GM18502 (cell line): ENCODE data around the gene MRPL52.

Experiments
- ATAC-seq: cut with Tn5 transposase; IDR thresholded peaks from one replicate; pipeline ENCODE4 v1.9.1; 2021; ENCODE audit warnings: mild to moderate bottlenecking; ENCODE audit not compliant: unreplicated experiment, poor library complexity

The MRPL52 gene

DNA sequence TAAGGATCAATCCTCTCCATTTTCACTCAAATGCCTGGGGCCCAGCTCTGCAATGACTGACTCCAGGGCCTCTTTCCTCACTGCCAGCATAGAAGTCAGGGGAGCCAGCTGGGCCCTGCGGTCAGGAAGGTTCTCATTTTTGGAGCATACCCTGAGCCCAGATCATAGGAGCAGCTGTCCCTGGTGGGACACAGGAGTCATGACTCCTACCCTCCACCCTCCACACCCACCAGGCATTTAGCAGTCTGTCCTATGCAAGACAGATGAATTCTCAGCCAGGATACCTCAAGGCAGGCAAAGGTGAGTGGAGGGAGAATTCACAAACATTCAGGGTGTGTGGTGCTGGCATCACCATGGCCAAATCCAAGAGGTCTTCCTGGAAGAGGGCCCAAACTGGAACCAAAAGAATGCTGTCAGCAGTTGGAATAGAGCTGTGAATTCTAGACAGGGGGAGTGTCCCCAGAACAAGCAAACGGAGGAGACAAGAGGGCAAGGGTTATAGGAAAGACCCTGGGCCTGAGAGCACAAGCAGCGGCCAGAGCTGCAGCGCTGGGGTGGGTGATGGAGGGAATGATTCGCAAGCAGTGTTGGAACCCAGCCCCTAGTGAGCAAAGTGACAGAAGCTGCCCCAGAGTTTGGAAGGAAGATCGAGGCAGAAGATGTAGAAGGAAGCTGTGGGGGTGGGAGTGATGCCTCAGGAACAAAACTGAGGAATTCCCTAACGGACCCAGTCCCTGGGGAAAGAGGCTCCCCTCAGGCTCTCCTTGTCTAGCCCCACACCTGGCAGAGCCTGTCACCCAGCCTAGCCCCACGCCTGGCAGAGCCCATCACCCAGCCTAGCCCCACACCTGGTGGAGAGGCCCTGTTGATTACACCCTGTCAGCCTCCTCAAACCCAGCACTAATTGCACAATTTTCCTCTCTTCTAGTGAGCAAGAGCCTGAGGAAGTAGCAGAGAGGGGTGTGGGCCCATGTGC, 48.9 kb downstream of the MRPL52 start:
- ATAC-seq = no peak

DNA sequence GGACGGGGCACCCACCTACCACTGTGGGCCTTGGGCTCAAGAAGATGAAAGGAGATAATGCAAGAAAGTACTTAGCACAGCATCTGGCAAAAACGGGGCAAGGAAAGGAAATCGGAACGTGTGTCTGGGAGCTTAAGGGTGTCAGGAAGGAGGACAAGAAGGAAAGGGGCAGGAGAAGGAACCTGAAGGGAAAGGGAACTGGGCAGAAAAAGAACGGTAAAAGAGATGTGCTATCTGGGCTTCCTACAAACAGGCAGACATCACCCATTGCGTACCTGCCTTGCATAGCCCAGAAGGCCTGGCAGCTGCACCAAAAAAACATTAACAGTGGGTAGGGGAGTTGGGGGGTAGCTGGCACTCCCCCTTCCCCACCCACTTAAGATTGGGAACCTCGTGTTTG, 52.4 kb downstream of the MRPL52 start:
- no peak for ATAC-seq

DNA sequence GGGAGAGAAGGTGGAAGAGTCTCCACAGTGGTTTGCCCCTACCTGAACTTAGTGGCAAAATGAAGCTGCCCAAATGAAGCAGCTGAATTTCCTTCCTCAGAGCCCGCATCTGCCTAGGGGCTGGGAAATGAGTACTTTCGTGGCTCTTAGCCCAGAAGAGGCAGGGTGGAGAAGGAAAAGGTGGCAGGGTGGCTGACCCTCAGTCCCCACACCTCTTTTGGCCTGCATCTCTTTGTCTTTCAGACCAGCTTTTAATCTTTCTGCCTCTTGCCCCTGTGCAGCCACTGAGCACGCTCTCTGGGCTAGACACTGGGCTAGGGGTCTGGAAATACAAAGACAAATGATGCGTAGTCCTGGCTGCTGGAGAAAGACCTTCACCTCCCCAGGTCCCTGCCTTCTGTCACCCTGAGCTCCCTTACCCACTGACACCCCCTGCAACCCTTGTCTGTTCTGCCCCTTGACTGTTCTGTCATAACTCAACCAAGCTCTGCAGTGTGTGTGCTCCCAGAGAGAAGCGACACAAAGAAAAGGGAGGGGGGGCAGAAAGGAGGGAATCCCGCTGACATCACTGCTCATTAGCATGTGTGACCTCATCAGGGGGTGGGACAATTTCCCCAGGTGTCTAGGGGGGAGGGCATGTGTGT, 53.0 kb downstream of the MRPL52 start:
- no peak for ATAC-seq

DNA sequence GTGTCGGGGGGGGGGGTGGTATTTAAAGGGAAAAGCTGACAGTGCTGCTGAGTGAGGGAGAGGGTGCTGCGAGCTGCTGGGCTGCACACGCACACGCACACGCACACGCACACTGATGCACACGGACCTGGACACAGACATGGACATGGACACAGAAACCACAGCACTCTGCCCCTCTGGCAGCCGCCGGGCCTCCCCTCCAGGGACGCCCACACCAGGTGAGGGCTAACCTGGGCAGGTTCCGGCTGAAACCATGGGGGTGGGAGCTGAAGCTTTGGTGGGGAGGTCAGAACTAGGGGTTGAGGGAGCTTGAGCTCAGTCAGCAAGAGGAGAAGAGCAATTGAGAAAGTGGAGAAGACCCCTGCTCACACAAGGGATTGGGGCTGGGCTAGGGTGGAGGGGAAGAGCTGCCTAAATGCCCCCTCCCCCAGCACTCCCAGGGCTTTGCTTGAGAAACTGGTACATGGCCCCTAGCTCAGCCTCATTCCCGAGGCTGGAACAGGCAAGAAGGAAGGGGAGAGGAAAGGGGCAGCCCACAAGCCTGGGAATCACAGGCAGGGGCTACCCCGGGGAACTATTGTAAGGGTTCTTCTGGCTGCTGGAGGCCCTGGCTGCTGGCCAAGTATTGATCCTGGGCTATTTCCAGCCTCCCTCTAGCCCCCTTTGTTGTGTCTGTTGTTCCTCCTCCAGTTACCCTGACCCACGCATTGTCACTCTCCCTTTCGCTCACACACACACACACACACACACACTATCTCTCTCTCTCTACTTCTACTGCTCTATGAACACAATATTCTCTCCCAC, 53.7 kb downstream of the MRPL52 start, which contains the start of gene REM2:
REM2 (plus strand) TSS at position 50 of the 804 bp plus-strand sequence; CDS start at position 116, 66 bp downstream.
- ATAC-seq = no peak

DNA sequence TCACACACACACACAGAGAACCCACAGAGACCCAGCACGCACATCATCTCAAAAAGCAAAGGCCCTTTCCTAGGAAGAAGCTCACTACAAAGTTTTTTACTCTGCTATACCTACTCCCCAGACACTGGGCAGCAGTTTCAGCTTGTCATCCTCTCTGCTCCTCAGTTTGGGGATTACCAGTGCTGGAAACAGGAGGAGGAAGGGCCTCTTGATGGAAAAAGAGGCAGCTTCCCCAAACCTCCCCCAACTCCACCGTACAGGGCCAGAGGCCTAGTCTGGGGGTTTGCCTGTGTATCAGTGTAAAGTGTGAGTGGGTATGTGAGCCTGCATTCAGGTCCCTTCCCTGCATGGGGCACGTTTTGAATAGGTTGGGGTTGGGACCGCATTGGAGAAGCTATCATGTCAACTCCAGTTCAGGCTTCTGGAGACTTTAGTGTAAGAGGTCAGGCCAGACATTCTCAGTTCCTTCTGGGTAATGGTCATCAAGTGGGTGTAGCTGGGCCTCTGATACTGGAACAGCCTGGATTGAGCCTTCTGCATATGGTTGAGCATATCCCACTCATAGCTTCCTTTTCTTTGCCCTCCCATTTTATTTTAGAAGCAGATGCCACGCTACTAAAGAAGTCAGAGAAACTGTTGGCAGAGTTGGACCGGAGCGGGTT, 54.5 kb downstream of the MRPL52 start:
- ATAC-seq = no peak
